Iris pigment epithelial cell (primary cell): ENCODE results near the gene EHBP1L1.
"Not testable (repeated sequence)": the region's sequence is repeated elsewhere in the genome, so short reads cannot be mapped to it uniquely, and the experiment has no call there.

ENCODE experiments used
- DNase-seq: peaks from one replicate; pipeline ENCODE4 v3.0.0-alpha.2; 2011; ENCODE audit warnings: low read depth

Gene EHBP1L1

GRCh38 chr11:65560555-65561418, 15.1 kb upstream of the EHBP1L1 start:
- peak; percentile 73 for DNase-seq

- DNase-seq, result no peak
These were observed 13.8 kb upstream of the EHBP1L1 start for GRCh38 chr11:65562020-65562419.

- DNase-seq, result no peak
These were observed 13.1 kb upstream of the EHBP1L1 start for GRCh38 chr11:65562788-65563187.

- DNase-seq, result no peak
These were observed 12.3 kb upstream of the EHBP1L1 start for GRCh38 chr11:65563601-65564000.

- not testable (repeated sequence) for DNase-seq
These were observed 10.8 kb upstream of the EHBP1L1 start for GRCh38 chr11:65564879-65565559.

GRCh38 chr11:65565624-65566453, 10.0 kb upstream of the EHBP1L1 start:
- no peak for DNase-seq

GRCh38 chr11:65569164-65569972, 6.5 kb upstream of the EHBP1L1 start:
- DNase-seq, result no peak

GRCh38 chr11:65569973-65570918, 5.6 kb upstream of the EHBP1L1 start, which contains the start of gene ZNRD2:
Gene ZNRD2 (plus strand): TSS chr11:65570477. CDS start chr11:65570492, 15 bp downstream.
- DNase-seq, result peak; percentile 99

GRCh38 chr11:65571420-65571819, 4.4 kb upstream of the EHBP1L1 start:
- no peak for DNase-seq

GRCh38 chr11:65571940-65572339, 3.9 kb upstream of the EHBP1L1 start:
- peak; percentile 52 for DNase-seq

- DNase-seq, result peak; percentile 84
These were observed 3.3 kb upstream of the EHBP1L1 start, which contains the start of gene FAM89B for GRCh38 chr11:65572356-65573051. Gene FAM89B (plus strand): TSS chr11:65572538. CDS start chr11:65572670, 132 bp downstream.

- no peak for DNase-seq
These were observed 2.3 kb upstream of the EHBP1L1 start for GRCh38 chr11:65573391-65574079.

GRCh38 chr11:65574109-65574810, 1.6 kb upstream of the EHBP1L1 start:
- peak; percentile 94 for DNase-seq

- no peak for DNase-seq
These were observed 864 bp upstream of the EHBP1L1 start for GRCh38 chr11:65574811-65575567.

- no peak for DNase-seq
These were observed 496 bp downstream of the EHBP1L1 start for GRCh38 chr11:65576232-65576866.

- peak; percentile 47 for DNase-seq
These were observed 1.3 kb downstream of the EHBP1L1 start for GRCh38 chr11:65576867-65577755.
